IMR-90 (cell line): Measurements from ENCODE around the gene STAT4. TPM values are rescaled to one million over a fixed set of nuclear protein-coding genes. Genes with fewer than 3 reads are reported as not detected.
A peak's percentile ranks its signal among the peaks of the same experiment; 100 is the strongest.

Experiments
- ATAC-seq: fragments of 200-7000 bp; cut with Tn5 transposase; 2 replicates; pipeline ENCODE4 v1.9.1; 2020; ENCODE audit warnings: low read depth, mild to moderate bottlenecking, moderate library complexity
- BruUV-seq: library from RNA; stranded (reverse); fragments of 400-500 nt; replicated peaks from 2 replicates; lab custom pipeline; 2021; lab: Mats Ljungman, UMichigan
- CTCF ChIA-PET: fragments of 300-600 bp; formaldehyde crosslinking; extraction: SDS; loops from one replicate; lab custom pipeline; 2021; ENCODE audit warnings: antibody characterized with exemption; lab: Yijun Ruan, JAX
- POLR2A ChIA-PET: fragments of 300-600 bp; sonication (Branson Sonifier 250); formaldehyde crosslinking; loops from one replicate; lab custom pipeline; 2022; ENCODE audit warnings: antibody characterized with exemption; ENCODE audit not compliant: unreplicated experiment; lab: Charles Lee
- DNase-seq: peaks from one replicate; pipeline ENCODE4 v3.0.0; 2013
- H2AFZ ChIP-seq: replicated peaks from 2 replicates; pipeline ENCODE3; 2013; ENCODE audit warnings: low read length, mild to moderate bottlenecking; ENCODE audit not compliant: poor library complexity
- H2AK5ac ChIP-seq: 2 replicates; pipeline ENCODE4 v1.6.1; 2013; ENCODE audit warnings: low read depth, low read length, inconsistent platforms
- H2AK9ac ChIP-seq: replicated peaks from 2 replicates; pipeline ENCODE3; 2013; ENCODE audit warnings: mild to moderate bottlenecking, low read depth, low read length, moderate library complexity; ENCODE audit not compliant: poor library complexity
- H2BK120ac ChIP-seq: 2 replicates; pipeline ENCODE4 v1.6.1; 2013; ENCODE audit warnings: low read depth, low read length, inconsistent platforms
- H2BK15ac ChIP-seq: 3 replicates; pipeline ENCODE4 v1.6.1; 2013; ENCODE audit warnings: low read depth, low read length, inconsistent platforms
- H2BK20ac ChIP-seq: 2 replicates; pipeline ENCODE4 v1.6.1; 2013; ENCODE audit warnings: low read depth, mild to moderate bottlenecking, inconsistent platforms, low read length, moderate library complexity
- H2BK5ac ChIP-seq: 2 replicates; pipeline ENCODE4 v1.6.1; 2013; ENCODE audit warnings: mild to moderate bottlenecking, low read depth, low read length, inconsistent platforms; ENCODE audit not compliant: poor library complexity, severe bottlenecking
- H3K14ac ChIP-seq: replicated peaks from 2 replicates; pipeline ENCODE4 v1.6.1; 2013; ENCODE audit warnings: low read depth, low read length, inconsistent platforms
- H3K18ac ChIP-seq: 2 replicates; pipeline ENCODE4 v1.6.1; 2013; ENCODE audit warnings: low read depth, low read length, control low read depth
- H3K23ac ChIP-seq: 2 replicates; pipeline ENCODE4 v1.6.1; 2013; ENCODE audit warnings: low read depth, low read length, inconsistent platforms
- H3K27ac ChIP-seq: 2 replicates; pipeline ENCODE4 v1.5.1; 2013; ENCODE audit warnings: mild to moderate bottlenecking, control low read depth, low read length; ENCODE audit not compliant: insufficient read depth
- H3K27me3 ChIP-seq: 2 replicates; pipeline ENCODE4 v1.6.1; 2013; ENCODE audit warnings: low read length; ENCODE audit not compliant: control insufficient read depth, insufficient read depth
- H3K36me3 ChIP-seq: 2 replicates; pipeline ENCODE4 v1.6.1; 2013; ENCODE audit warnings: low read length, mixed read lengths; ENCODE audit not compliant: control insufficient read depth, insufficient read depth
- H3K4ac ChIP-seq: 2 replicates; pipeline ENCODE4 v1.6.1; 2013; ENCODE audit warnings: low read depth, low read length, inconsistent platforms
- H3K4me1 ChIP-seq: 2 replicates; pipeline ENCODE4 v1.6.1; 2013; ENCODE audit warnings: low read length, mixed read lengths; ENCODE audit not compliant: control insufficient read depth, insufficient read depth
- H3K4me2 ChIP-seq: 2 replicates; pipeline ENCODE4 v1.6.1; 2013; ENCODE audit warnings: low read depth, mild to moderate bottlenecking, control low read depth, low read length, moderate library complexity
- H3K4me3 ChIP-seq: 2 replicates; pipeline ENCODE4 v1.5.1; 2013; ENCODE audit warnings: low read depth, mild to moderate bottlenecking, control low read depth, low read length, moderate library complexity; ENCODE audit not compliant: insufficient read depth
- H3K56ac ChIP-seq: 2 replicates; pipeline ENCODE4 v1.6.1; 2013; ENCODE audit warnings: low read length, inconsistent platforms; ENCODE audit not compliant: insufficient read depth; ENCODE audit errors: extremely low read depth
- H3K79me1 ChIP-seq, 2 experiments: 2 replicates each; pipeline ENCODE4 v1.6.1; 2013; ENCODE audit warnings: low read length in 2 of 2, inconsistent platforms in 1 of 2, low read depth in 1 of 2
- H3K9ac ChIP-seq: 2 replicates; pipeline ENCODE4 v1.6.1; 2013; ENCODE audit warnings: low read depth, low read length, control low read depth
- H3K9me1 ChIP-seq: 2 replicates; pipeline ENCODE4 v1.6.1; 2013; ENCODE audit warnings: low read length, inconsistent platforms; ENCODE audit not compliant: insufficient read depth
- H3K9me3 ChIP-seq: 2 replicates; pipeline ENCODE4 v1.6.1; 2013; ENCODE audit warnings: low read length; ENCODE audit not compliant: control insufficient read depth, insufficient read depth
- H4K20me1 ChIP-seq: 2 replicates; pipeline ENCODE4 v1.6.1; 2013; ENCODE audit warnings: low read length, inconsistent platforms; ENCODE audit not compliant: insufficient read depth
- H4K5ac ChIP-seq: 2 replicates; pipeline ENCODE4 v1.6.1; 2013; ENCODE audit warnings: mild to moderate bottlenecking, low read depth, low read length, control low read depth
- H4K8ac ChIP-seq, 2 experiments: 2 replicates each; pipeline ENCODE4 v1.6.1; 2013; ENCODE audit warnings: low read depth in 2 of 2, low read length in 2 of 2, control low read depth in 1 of 2, inconsistent platforms in 1 of 2
- H4K91ac ChIP-seq: 2 replicates; pipeline ENCODE4 v1.6.1; 2013; ENCODE audit warnings: low read depth, low read length, inconsistent platforms; ENCODE audit not compliant: insufficient read depth
- BHLHE40 ChIP-seq: fragments of 150-350 bp; IDR thresholded peaks from 2 replicates; pipeline ENCODE4 v1.6.1; 2016; ENCODE audit warnings: mild to moderate bottlenecking, low read depth, low read length
- CEBPB ChIP-seq: IDR thresholded peaks from 2 replicates; pipeline ENCODE4 v1.6.1; 2012; ENCODE audit warnings: low read depth, low read length, improper control_type of control experiment
- CHD1 ChIP-seq: IDR thresholded peaks from 2 replicates; pipeline ENCODE4 v1.6.1; 2012; ENCODE audit warnings: low read depth, low read length, improper control_type of control experiment
- ELK1 ChIP-seq: fragments of 150-350 bp; IDR thresholded peaks from 2 replicates; pipeline ENCODE4 v1.6.1; 2016; ENCODE audit warnings: low read depth, mild to moderate bottlenecking, low read length, moderate library complexity, borderline replicate concordance
- FOS ChIP-seq: fragments of 150-350 bp; IDR thresholded peaks from 2 replicates; pipeline ENCODE4 v1.6.1; 2016; ENCODE audit warnings: low read depth, low read length
- MAFK ChIP-seq: IDR thresholded peaks from 2 replicates; pipeline ENCODE4 v1.6.1; 2012; ENCODE audit warnings: low read depth, low read length, improper control_type of control experiment
- MAZ ChIP-seq: IDR thresholded peaks from 2 replicates; pipeline ENCODE4 v1.6.1; 2012; ENCODE audit warnings: low read depth, mild to moderate bottlenecking, low read length, improper control_type of control experiment, moderate library complexity, borderline replicate concordance
- MXI1 ChIP-seq: IDR thresholded peaks from 2 replicates; pipeline ENCODE4 v1.6.1; 2012; ENCODE audit warnings: low read depth, mild to moderate bottlenecking, low read length, moderate library complexity, borderline replicate concordance
- NFE2L2 ChIP-seq: fragments of 150-350 bp; IDR thresholded peaks from 2 replicates; pipeline ENCODE4 v1.6.1; 2016; ENCODE audit warnings: low read depth, mild to moderate bottlenecking, low read length
- POLR2A ChIP-seq: IDR thresholded peaks from 2 replicates; pipeline ENCODE4 v1.6.1; 2012; ENCODE audit warnings: mild to moderate bottlenecking, low read depth, low read length
- RAD21 ChIP-seq: IDR thresholded peaks from 2 replicates; pipeline ENCODE4 v1.6.1; 2012; ENCODE audit warnings: low read length, improper control_type of control experiment
- RCOR1 ChIP-seq: IDR thresholded peaks from 2 replicates; pipeline ENCODE4 v1.6.1; 2012; ENCODE audit warnings: mild to moderate bottlenecking, low read length, improper control_type of control experiment; ENCODE audit not compliant: insufficient replicate concordance
- RFX5 ChIP-seq: IDR thresholded peaks from 2 replicates; pipeline ENCODE4 v1.8.0; 2012; ENCODE audit warnings: low read depth, mild to moderate bottlenecking, low read length, moderate library complexity
- SMC3 ChIP-seq: fragments of 150-350 bp; IDR thresholded peaks from 2 replicates; pipeline ENCODE4 v1.6.1; 2016; ENCODE audit warnings: low read depth, mild to moderate bottlenecking, antibody characterized with exemption, low read length, moderate library complexity
- USF2 ChIP-seq: fragments of 150-350 bp; IDR thresholded peaks from 2 replicates; pipeline ENCODE4 v1.6.1; 2017; ENCODE audit warnings: mild to moderate bottlenecking, antibody characterized with exemption, low read length, low read depth
- WGBS, 2 experiments: methylation state at CpG; one replicate each; pipeline versions ENCODE4 v1.1.5 to v1.1.7; 2013; ENCODE audit warnings: missing lambda C conversion rate in 2 of 2; ENCODE audit not compliant: insufficient read length in 1 of 2; ENCODE audit errors: extremely low coverage in 2 of 2; 5-methylcytosine and 5-hydroxymethylcytosine counted together
- dilution Hi-C: fragments of 300-500 bp; cut with HindIII; formaldehyde crosslinking; loops from one replicate; pipeline ENCODE4 v1.14.3; 2018; ENCODE audit warnings: low sequenced_read_pairs; ENCODE audit not compliant: unreplicated experiment
- in situ Hi-C: fragments of 300-500 bp; cut with MboI; formaldehyde crosslinking; loops from 3 replicates; pipeline ENCODE4 v1.14.3; 2019; ENCODE audit warnings: low sequenced_read_pairs, inconsistent platforms, mixed read lengths
- intact Hi-C: fragments of 100-400 bp; cut with micrococcal nuclease; formaldehyde crosslinking; loops from 2 replicates; pipeline ENCODE4 v1.10.0; 2022
- polyA plus RNA-seq, 3 experiments: library from polyadenylated mRNA; depleted of rRNA; stranded (reverse); fragments of >200 nt; gene quantifications; 2 replicates each; pipeline ENCODE4 v1.2.3, GENCODE V29; 2012; ENCODE audit warnings: low replicate concordance in 1 of 3
- total RNA-seq: library from RNA; depleted of rRNA; stranded (reverse); fragments of >200 nt; gene quantifications from 2 replicates; pipeline ENCODE4 v1.2.3, GENCODE V29; 2012
- TF ChIP-seq, protein P1 (sequence below): conservative IDR thresholded peaks from 2 replicates; pipeline ENCODE4 v1.5.1; 2012; ENCODE audit warnings: mild to moderate bottlenecking, low read depth, low read length, improper control_type of control experiment

Gene STAT4
- total and polyA plus RNA-seq, 2 of the 4 experiments (the other 2 are of a cell fraction): 0.36 to 0.48 TPM

DNA sequence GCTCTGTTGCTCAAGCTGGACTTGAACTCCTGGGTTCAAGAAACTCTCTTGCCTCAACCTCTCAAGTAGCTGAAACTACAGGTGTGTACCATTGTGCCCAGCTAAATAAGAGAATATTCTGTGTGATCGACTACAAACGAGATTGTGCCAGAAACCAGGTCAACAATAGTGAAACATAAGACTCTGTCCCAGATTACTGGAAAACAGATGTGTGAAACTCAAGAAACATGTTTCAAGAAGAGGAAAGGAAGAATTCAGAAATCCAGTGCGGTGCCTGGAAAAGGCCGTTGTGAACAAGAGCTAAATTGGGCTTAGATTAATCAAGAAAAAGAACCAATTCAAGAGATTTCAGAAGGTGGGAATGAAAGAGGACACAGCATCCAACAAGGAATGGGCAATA, 113.4 kb downstream of the STAT4 start:
- Histone ChIP-seq H2AK5ac (no peak overlapping the region; the same call in 1 of the 2 replicates), H4K8ac (no peak overlapping the region; a peak in 1 of 4 replicates), H2BK5ac (no peak overlapping the region), H3K27ac (no peak overlapping the region), H2BK20ac (peak overlapping the region; percentile 82), H3K27me3 (no peaks in the 10 kb centered on the region), H2AK9ac (no peak overlapping the region), H4K5ac (peak overlapping the region; percentile 21; the same call in 1 of the 2 replicates), H3K4ac (peak overlapping the region; percentile 84; the same call in 1 of the 2 replicates), H3K9ac (no peak overlapping the region), H4K20me1 (no peaks in the 10 kb centered on the region), H3K18ac (peak overlapping the region; percentile 43; the same call in 1 of the 2 replicates), H3K56ac (no peak overlapping the region), H3K36me3 (no peaks in the 10 kb centered on the region), H3K23ac (no peak overlapping the region), H3K4me3 (no peak overlapping the region), H2BK120ac (peak overlapping the region; percentile 78), H3K9me1 (peaks cover 13% of the 10 kb centered on the region), H3K9me3 (no peaks in the 10 kb centered on the region), H3K14ac (no peak overlapping the region), H3K4me2 (no peak overlapping the region), H3K4me1 (peaks cover 19% of the 10 kb centered on the region), H4K91ac (peak overlapping the region; percentile 65; the same call in 1 of the 2 replicates), H2AFZ (no peak overlapping the region), H2BK15ac (peak overlapping the region; percentile 54; the same call in 1 of the 3 replicates), H3K79me1 (no peaks in the 10 kb centered on the region)
- ATAC-seq (no peak), DNase-seq (no peak)
- in situ Hi-C loops (no loop called here), intact Hi-C loops (no loop called here), dilution Hi-C loops (no loop called here)
- WGBS, 2 experiments: 100% methylated on average over 2 of the region's 4 CpGs; no CpG with 5 or more reads in 1 of the 2 experiments
- ChIA-PET POLR2A (interaction anchor here (1.0 kb wide), 1 partner anchor 13 kb away, joined by 6 read pairs; no protein-coding TSS in a partner anchor), CTCF (interaction anchor here (1.3 kb wide), 1 partner anchor 9 kb away, joined by 3 read pairs; no protein-coding TSS in a partner anchor)
- TF ChIP-seq NFE2L2: no peak
- no peak for TF ChIP-seq RCOR1
- TF ChIP-seq USF2: no peak
- no peak for TF ChIP-seq CHD1
- no peak for TF ChIP-seq MXI1
- no peak for TF ChIP-seq ELK1
- TF ChIP-seq, protein P1, sequence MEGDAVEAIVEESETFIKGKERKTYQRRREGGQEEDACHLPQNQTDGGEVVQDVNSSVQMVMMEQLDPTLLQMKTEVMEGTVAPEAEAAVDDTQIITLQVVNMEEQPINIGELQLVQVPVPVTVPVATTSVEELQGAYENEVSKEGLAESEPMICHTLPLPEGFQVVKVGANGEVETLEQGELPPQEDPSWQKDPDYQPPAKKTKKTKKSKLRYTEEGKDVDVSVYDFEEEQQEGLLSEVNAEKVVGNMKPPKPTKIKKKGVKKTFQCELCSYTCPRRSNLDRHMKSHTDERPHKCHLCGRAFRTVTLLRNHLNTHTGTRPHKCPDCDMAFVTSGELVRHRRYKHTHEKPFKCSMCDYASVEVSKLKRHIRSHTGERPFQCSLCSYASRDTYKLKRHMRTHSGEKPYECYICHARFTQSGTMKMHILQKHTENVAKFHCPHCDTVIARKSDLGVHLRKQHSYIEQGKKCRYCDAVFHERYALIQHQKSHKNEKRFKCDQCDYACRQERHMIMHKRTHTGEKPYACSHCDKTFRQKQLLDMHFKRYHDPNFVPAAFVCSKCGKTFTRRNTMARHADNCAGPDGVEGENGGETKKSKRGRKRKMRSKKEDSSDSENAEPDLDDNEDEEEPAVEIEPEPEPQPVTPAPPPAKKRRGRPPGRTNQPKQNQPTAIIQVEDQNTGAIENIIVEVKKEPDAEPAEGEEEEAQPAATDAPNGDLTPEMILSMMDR: no peak
- TF ChIP-seq FOS: no peak
- no peak for TF ChIP-seq RFX5
- TF ChIP-seq MAZ: no peak
- TF ChIP-seq BHLHE40: no peak
- TF ChIP-seq SMC3: no peak
- no peak for TF ChIP-seq CEBPB
- TF ChIP-seq MAFK: no peak
- no peak for TF ChIP-seq RAD21
- no peak for TF ChIP-seq POLR2A
- BruUV-seq: no TSS peak
